ENCODE results near the gene EYS.

GRCh38 chr6:63824722-63825121 lies 1882.3 kb downstream of the EYS start:
- TF ChIP-seq CTCF (IDR thresholded peaks at IDR 0.05) (no peak), POLR2A (IDR thresholded peaks at IDR 0.05) (no peak)
